GM18502 (cell line): ENCODE data around the gene TBC1D16.

Experiments used
- ATAC-seq: cut with Tn5 transposase; IDR thresholded peaks from one replicate; pipeline ENCODE4 v1.9.1; 2021; ENCODE audit warnings: mild to moderate bottlenecking; ENCODE audit not compliant: unreplicated experiment, poor library complexity

Gene TBC1D16

GRCh38 chr17:79954281-79955166 is 81.1 kb downstream of the TBC1D16 start:
- no peak for ATAC-seq

DNA sequence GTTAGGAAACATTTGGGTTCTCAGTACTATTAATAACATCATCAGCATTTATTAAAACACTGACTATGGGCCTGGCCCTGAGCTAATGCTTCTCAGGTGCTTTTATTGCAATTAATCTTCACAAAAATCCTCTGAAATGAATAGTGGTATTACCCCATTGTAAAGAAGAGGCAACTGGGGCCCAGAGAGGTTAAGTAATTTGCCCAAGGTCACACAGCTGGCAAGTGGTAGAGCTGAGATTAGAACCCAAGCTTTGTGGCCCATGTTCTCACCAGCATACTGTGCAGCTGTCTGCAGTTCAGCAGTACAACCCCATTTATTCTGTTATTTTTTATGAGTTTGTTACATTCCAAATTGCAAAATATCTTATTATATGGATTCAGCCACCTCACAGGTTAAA is 82.3 kb downstream of the TBC1D16 start:
- ATAC-seq, result no peak

DNA sequence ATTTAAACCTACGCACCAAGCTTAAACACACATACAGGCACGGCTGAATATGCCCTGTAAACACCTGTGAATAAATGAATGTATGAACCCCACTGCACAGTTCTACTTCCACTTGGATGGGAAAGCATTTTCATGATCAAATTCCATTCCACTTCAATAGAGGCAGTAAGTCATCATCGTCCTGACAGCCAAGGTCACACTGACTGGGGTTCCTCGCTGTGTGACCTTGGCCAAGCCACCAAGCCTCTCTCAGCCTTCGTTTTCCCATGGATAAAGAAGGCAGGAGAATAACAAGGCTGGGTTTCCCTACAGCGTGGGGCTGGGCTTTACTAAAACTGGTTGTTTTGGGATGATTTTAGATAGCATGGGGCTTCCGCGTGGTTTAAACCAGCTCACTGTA is 82.8 kb downstream of the TBC1D16 start:
- ATAC-seq, result no peak

- ATAC-seq, result no peak
Measured at GRCh38 chr17:79952265-79952877, 83.3 kb downstream of the TBC1D16 start.

GRCh38 chr17:79951361-79952264 is 84.1 kb downstream of the TBC1D16 start:
- ATAC-seq, result no peak

- ATAC-seq, result no peak
Measured at GRCh38 chr17:79950751-79951150, 84.9 kb downstream of the TBC1D16 start.

DNA sequence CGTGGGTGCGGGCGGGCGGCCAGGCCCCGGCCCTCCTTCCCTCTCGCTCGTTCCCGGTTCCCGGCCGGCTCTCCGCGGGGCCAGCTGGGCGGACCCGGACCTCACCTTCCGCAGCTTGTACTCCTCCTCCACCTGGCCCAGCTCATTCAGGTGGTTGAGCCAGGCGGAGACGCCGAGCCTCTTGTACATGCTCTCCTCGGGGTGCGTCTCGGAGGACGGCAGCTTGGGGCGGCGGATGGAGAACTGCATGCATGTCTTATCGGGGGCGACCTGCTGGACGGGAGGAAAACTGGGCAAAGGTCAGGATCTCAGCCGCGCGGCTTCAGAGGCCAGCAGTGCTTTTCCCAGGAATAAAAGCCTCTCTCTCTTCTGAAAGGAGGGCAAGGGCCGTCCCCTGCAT is 85.4 kb downstream of the TBC1D16 start:
- ATAC-seq, result no peak

DNA sequence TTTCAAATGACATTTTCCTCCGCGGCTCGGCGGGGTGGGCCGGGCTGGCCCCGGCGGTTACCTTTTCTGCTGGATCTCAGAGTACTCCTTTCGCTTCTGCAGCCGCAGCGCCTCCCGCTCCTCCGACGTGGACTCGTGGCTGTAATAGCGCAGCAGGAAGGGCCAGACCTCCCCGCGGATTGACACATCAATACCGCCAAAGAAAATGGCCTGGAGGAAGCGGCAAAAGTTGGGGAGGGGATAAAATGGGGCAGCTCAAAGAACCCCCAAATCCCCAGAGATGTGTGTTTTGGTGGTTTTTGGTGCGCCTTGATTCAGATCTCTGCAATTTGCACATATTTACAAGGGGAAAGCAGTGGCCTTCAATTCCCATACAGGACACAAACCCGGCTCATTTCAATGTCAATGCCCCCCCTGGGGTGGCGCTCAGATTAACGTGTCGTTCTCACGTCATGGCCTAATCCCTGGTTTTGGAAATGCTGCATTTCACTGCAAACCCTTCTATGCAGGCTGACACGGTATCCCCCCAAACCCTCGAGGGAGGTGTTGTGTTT is 85.9 kb downstream of the TBC1D16 start:
- ATAC-seq, result no peak

- no peak for ATAC-seq
Measured at GRCh38 chr17:79948945-79949655, 86.6 kb downstream of the TBC1D16 start.

- ATAC-seq, result no peak
Measured at GRCh38 chr17:79948406-79948944, 87.2 kb downstream of the TBC1D16 start.

GRCh38 chr17:79947351-79948031 is 88.2 kb downstream of the TBC1D16 start:
- no peak for ATAC-seq

- no peak for ATAC-seq
Measured at GRCh38 chr17:79946352-79947231, 89.1 kb downstream of the TBC1D16 start.

GRCh38 chr17:79945591-79946255 is 89.9 kb downstream of the TBC1D16 start:
- no peak for ATAC-seq

GRCh38 chr17:79944821-79945391 is 90.8 kb downstream of the TBC1D16 start:
- no peak for ATAC-seq

- no peak for ATAC-seq
Measured at GRCh38 chr17:79944251-79944812, 91.3 kb downstream of the TBC1D16 start.

DNA sequence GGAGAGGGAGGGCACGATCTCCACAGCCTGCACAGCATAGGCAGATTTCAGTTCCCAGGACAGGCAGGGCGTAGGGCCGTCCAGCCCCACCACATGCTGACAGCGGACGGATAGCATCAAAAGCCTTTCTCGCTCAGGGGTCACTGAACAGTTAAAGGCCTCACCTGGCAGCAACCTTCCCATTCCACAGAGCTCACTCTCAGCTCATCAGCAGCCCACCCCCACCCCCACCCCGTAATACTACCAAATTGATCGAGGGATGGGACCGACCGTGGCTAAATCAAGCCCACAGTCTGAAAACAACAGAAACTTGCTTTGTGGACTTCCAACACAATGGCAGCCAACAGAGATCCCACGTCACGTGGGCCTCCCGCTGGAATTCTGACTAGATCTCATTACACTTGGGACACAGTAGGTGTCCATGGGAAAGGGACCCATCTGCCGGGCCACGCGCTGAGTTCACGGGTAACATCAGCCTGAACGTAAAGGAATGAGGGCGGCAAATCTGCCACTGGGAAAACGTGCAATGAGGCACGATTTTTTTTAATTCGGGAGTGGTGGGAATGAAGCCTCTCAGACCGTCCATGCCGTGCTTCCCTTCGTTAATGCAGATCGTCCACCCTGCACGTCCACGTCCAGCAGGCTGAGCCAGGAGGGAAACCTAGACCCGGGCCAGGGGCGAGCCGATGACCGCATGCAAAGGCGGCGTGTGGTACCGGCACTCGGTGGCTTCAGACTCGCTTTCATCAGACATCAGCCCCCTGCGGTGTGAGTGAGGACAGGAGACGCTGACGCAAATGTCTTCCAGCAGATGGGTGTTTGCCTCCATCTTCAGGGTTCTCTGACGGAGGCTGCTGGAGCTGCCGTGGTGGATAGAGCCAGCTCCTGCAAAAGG is 92.1 kb downstream of the TBC1D16 start:
- ATAC-seq, result no peak
